ENCODE results near the gene PCCA.

- TF ChIP-seq CTCF (IDR thresholded peaks at IDR 0.05) (no peak), POLR2A (IDR thresholded peaks at IDR 0.05) (no peak), POLR2AphosphoS5 (IDR thresholded peaks at IDR 0.05) (no peak)
Observed at GRCh38 chr13:100306434-100306999, 217.6 kb downstream of the PCCA start.

Measured in prostate gland (tissue), 2 donors.